ENCODE measurements around the gene CFTR. TPM values are rescaled to one million over a fixed set of nuclear protein-coding genes. Genes with fewer than 3 reads are reported as not detected.

The CFTR gene
- total and polyA plus RNA-seq, 2 of the 8 experiments (the other 6 are each of a cell fraction or from before 2014, with no cell fraction given) = 1.2 to 1.6 TPM

DNA sequence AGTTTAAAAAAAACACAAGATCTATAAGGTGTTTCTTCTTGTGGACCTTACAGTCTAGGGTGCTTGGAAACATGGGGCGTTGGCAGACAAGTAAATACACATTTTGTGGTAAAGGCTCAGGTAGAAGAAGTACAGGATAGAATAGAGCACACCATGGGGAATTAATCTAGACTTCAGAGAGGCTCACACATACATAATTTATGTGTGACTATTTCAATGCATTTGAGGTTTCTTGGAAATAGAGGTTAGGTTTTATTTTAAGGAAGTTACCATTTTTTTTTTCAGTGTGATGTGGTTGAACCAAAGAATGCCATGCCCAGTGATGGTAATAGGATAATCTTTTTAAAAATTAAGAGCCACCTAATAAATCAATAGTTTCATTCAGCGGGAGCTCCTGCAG, 12.8 kb downstream of the CFTR start (continued):
- TF ChIP-seq RNF2 (IDR thresholded peaks at IDR 0.05; ENCODE audit: borderline replicate concordance, low read depth, low read length, missing control alignments, poor library complexity, severe bottlenecking) (no peak), JUN (IDR thresholded peaks at IDR 0.05; ENCODE audit: low read depth, low read length) (no peak)
- TF ChIP-seq, protein P1, sequence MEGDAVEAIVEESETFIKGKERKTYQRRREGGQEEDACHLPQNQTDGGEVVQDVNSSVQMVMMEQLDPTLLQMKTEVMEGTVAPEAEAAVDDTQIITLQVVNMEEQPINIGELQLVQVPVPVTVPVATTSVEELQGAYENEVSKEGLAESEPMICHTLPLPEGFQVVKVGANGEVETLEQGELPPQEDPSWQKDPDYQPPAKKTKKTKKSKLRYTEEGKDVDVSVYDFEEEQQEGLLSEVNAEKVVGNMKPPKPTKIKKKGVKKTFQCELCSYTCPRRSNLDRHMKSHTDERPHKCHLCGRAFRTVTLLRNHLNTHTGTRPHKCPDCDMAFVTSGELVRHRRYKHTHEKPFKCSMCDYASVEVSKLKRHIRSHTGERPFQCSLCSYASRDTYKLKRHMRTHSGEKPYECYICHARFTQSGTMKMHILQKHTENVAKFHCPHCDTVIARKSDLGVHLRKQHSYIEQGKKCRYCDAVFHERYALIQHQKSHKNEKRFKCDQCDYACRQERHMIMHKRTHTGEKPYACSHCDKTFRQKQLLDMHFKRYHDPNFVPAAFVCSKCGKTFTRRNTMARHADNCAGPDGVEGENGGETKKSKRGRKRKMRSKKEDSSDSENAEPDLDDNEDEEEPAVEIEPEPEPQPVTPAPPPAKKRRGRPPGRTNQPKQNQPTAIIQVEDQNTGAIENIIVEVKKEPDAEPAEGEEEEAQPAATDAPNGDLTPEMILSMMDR (IDR thresholded peaks at IDR 0.05; ENCODE audit: control extremely low read depth in 1 of 3, insufficient read depth in 1 of 3, low read depth in 1 of 3, low read length in 3 of 3) = no peak
